Jurkat, Clone E6-1 (cell line): Measurements from ENCODE around the gene ADGRD1.
"Not testable (repeated sequence)": the region's sequence is repeated elsewhere in the genome, so short reads cannot be mapped to it uniquely, and the experiment has no call there.

Experiments
- DNase-seq: peaks from one replicate; pipeline ENCODE4 v3.0.0-alpha.2; 2011; ENCODE audit warnings: low read depth, low spot score
- H3K4me3 ChIP-seq: 2 replicates; pipeline ENCODE4 v1.5.1; 2011; ENCODE audit warnings: mild to moderate bottlenecking, low read length, control low read depth, moderate library complexity

Gene ADGRD1

DNA sequence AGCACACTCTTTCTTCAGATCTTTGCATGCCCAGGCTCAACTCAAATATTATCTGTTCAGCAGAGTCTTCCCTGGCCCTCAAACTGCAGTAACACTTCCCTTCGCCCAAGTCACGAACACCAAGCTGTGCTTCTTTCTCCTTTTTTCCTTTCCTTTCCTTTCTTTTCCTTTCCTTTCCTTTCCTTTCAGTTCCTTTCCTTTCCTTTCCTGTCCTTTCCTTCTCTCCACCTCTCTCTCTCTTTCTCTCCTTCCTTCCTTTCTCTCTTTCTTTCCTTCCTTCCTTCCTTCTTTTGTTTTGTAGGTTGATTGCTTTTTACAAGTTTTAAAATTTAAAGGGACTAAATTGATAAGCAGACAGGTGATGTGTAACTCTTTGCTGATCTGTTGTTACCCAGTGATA lies 19.0 kb upstream of the ADGRD1 start:
- no peak for DNase-seq
- no peak overlapping the region for H3K4me3 ChIP-seq

- no peak for DNase-seq
- H3K4me3 ChIP-seq, result no peak overlapping the region
Observed at GRCh38 chr12:130936561-130936960, 17.1 kb upstream of the ADGRD1 start.

GRCh38 chr12:130937063-130937462 lies 16.6 kb upstream of the ADGRD1 start:
- no peak for DNase-seq
- H3K4me3 ChIP-seq, result no peak overlapping the region

GRCh38 chr12:130937546-130937945 lies 16.2 kb upstream of the ADGRD1 start:
- not testable (repeated sequence) for H3K4me3 ChIP-seq, DNase-seq

DNA sequence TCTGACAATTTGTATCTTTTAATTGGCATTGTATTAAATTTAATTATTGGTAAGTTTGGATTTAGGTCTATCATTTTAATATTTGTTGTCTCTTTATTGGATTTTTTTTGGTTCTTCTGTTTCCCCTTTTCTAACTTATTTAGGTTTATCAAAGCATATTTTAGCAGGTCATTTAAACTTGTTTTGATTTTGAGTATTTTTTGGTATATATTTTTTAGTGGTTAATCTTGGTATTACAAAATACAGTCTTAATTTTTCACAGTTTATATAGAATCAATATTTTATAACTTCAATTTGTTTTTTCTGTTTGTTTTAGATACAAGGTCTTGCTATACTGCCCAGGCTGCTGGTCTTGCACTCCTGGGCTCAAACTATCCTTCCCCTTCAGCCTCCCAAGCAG lies 15.5 kb upstream of the ADGRD1 start:
- DNase-seq, result no peak
- no peak overlapping the region for H3K4me3 ChIP-seq

DNA sequence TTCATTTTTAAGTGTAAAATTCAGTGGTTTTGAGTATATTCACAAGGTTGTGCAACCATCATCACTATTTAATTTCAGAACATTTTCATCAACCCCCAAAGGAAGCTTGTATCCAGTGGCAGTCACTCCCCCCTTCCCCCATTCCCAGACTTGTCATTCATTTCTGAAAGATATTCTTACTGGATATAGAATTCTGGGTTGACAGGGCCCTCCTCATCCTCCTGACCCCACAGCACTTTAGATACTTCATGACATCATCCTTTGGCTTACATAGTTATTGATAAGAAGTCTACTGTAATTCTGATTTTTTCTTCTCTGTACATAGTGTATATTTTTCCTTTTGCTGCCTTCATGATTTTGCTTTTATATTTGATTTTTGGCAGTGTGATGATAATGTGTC lies 8.8 kb upstream of the ADGRD1 start:
- no peak for DNase-seq
- no peak overlapping the region for H3K4me3 ChIP-seq

- DNase-seq, result no peak
- H3K4me3 ChIP-seq, result no peak overlapping the region
Observed at GRCh38 chr12:130945786-130946492, 7.8 kb upstream of the ADGRD1 start.

DNA sequence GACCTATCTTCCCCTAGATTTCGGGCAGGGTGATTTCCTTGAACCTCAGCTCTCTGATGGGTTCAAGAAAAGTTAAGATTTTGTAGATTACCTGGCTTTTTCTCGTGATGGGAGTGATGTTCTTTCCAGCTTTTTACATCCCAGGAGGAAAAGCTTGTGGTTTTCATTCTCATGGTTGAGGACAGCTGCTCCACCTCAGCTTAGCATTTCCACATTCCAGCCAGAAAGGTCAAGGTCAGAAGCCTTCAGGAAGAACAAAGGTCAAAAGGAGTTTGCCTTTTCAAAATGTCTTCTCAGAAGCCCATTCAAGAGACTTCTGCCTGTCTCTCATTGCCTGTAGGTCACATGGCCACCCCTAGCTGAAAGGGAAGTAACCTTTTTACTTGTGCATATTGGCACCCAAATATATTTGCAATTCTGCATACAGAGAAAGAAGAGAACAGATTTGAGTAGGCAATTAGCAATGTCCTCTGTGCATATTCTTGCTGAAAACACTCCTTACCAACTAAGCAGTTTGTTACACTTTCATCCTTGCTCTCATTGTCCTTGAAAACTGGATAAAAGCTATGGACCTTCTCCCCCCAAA lies 6.6 kb upstream of the ADGRD1 start:
- no peak overlapping the region for H3K4me3 ChIP-seq
- no peak for DNase-seq

GRCh38 chr12:130948136-130948535 lies 5.6 kb upstream of the ADGRD1 start:
- no peak overlapping the region for H3K4me3 ChIP-seq
- no peak for DNase-seq

- no peak for DNase-seq
- no peak overlapping the region for H3K4me3 ChIP-seq
Observed at GRCh38 chr12:130948751-130949150, 5.0 kb upstream of the ADGRD1 start.

DNA sequence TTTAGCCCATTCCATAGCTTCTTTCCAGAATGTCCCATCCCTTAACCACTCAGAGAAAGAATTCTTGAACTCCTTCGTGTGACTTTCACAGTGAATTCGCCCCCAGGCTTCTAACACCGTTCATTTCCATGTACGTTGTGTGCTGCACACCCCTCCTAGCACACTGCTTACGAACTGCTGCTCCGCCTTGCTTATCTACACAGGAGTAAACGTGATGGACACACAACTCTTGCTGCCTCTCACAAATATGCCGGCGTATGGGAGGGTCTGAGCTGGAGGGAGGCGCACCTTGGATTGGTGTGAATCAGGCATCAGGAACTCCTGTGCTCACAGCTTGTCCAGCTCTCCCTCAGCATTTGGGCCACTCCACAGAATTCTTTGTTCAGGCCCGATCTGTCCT lies 3.9 kb upstream of the ADGRD1 start:
- no peak overlapping the region for H3K4me3 ChIP-seq
- no peak for DNase-seq

DNA sequence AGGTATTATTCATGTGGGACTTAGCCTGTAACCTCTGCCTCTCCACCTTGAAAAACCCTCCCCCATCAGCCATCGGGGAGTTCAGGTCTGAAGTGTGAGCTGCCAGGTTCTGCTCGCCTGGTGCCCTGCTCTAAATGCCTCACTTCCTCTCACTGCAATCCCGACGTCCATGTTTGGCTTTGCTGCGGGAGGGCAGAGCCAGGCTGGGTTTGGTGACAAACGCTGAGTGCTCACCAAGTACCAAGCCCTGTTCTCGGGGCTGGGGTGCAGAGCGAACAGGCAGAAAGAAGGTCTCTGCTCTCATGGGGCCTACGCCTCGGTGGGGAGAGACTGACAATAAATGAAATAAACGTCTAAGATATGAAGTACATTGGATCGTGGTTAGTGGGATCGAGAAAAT lies 2.1 kb upstream of the ADGRD1 start:
- no peak for DNase-seq
- H3K4me3 ChIP-seq, result no peak overlapping the region

GRCh38 chr12:130952171-130952954 lies 1.3 kb upstream of the ADGRD1 start:
- no peak for DNase-seq
- no peak overlapping the region for H3K4me3 ChIP-seq

DNA sequence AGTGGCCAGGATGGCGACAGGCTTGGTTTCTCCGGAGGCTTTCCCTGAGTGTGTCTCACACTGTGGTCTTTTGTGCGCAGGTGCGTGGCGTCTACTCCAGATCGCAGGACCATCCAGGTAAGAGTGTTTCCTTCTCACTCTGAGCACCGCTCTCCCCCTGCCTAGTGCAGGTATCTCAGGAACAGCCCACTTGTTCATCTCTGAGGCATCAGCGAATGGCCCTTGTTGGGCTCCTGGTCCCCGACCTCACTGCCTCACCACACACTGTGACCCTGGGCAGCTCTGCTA lies 781 bp downstream of the ADGRD1 start:
- no peak for DNase-seq
- H3K4me3 ChIP-seq, result no peak overlapping the region

- no peak for DNase-seq
- no peak overlapping the region for H3K4me3 ChIP-seq
Observed at GRCh38 chr12:130955238-130955816, 1.6 kb downstream of the ADGRD1 start.

DNA sequence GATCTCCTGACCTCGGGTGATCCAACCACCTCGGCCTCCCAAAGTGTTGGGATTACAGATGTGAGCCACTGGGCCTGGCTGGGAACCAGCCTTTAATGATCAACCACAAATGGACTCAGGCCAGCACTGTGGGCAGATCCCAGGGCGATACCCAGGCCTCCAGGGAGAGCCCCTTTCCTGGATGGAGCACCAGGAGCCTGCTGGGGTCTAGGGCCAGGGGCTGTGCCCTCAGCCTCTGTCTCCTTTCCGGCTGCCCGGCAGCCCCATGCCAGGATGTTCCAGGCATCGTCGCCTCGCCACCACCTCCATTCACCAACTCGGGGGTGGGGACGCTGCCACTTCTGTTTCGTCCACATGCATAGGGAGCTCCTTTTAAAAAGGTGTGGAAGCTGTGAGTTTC lies 2.3 kb downstream of the ADGRD1 start:
- no peak overlapping the region for H3K4me3 ChIP-seq
- DNase-seq, result no peak

GRCh38 chr12:130956456-130957303 lies 3.0 kb downstream of the ADGRD1 start:
- H3K4me3 ChIP-seq, result no peak overlapping the region
- DNase-seq, result no peak

GRCh38 chr12:130957304-130957621 lies 3.6 kb downstream of the ADGRD1 start:
- no peak overlapping the region for H3K4me3 ChIP-seq
- no peak for DNase-seq

DNA sequence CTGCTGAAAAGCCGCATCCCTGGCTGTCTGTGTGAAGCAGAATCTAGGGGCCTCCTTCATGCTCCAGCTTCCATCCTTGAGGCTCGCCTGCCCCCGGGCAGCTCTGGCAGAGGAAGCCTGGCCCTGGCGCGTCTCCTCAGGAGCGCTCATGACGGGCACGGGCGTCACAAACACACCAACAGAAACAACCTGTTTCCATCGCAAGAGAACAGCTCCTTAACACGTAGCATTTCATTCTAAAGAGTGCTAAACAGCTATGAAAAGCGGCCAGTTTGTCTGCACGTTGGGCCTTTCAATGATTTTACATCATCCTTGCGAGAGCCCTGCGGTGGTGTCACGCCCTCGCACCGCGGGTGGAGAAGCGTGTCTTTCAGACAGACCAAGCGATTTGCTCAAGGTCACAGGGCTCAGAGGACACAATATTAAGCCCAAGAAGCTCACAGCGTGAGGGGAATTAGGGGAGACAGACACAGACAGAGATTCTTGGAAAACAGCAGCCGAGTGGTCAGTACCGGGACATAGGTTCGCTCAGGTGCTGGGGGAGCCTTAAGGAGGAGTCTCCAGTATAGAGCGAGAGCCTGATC lies 4.9 kb downstream of the ADGRD1 start:
- no peak overlapping the region for H3K4me3 ChIP-seq
- no peak for DNase-seq
